NCI-H2227 (cell line): Measurements from ENCODE around the gene SMC4.
"Not testable (repeated sequence)": the region's sequence is repeated elsewhere in the genome, so short reads cannot be mapped to it uniquely, and the experiment has no call there.

Source experiments
- DNase-seq: peaks from one replicate; lab custom pipeline; 2025; ENCODE audit not compliant: unreplicated experiment; lab: John Stamatoyannopoulos, UW

Gene SMC4

DNA sequence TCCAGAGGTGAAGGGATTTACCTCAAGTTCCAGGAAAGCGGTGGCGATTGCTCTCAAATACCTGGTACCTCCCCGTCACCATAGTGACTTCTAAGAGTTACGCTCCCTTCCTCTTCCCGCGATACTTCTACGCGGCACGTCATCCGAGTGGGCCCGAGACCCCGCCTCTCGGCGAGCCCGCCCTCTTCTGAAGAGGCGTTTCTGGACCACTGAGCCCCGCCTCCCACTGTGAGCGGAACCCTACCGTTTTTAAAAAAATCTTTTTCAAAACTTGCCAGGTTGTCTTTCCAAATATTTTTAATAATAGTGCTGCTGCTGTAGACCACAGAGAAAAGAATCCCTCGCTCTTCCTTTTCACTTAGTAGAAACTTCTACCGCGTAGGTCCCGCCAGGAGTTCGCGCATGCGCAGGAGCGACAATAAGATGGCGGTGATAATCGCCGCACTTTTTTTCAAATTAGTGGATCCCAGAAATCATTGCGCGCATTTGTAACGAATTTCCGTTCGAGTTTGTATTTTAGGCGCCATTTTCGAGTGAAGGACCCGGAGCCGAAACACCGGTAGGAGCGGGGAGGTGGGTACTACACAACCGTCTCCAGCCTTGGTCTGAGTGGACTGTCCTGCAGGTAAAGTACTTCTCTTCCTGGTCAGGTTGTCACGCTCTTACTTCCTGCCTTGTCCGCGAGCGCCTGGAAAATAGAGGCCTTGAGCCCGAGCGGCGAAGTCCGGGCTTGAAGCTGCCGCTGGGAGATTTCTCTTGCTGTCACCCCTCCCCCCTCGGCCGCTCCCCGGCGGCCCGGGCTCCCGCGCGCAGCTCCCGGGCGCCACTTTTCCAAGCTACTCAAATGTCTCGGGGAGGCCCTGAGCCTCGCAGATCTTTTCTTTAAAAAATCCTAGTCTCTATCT, at the start of gene SMC4, which contains the start of gene IFT80:
Gene SMC4 (plus strand): TSS at position 526 of the 905 bp plus-strand sequence. CDS start 1,177 bp downstream, outside the sequence.
Gene IFT80 (minus strand): TSS at position 101 of the 905 bp plus-strand sequence. CDS start 14,625 bp downstream, outside the sequence.
- DNase-seq, result peak; percentile 94

DNA sequence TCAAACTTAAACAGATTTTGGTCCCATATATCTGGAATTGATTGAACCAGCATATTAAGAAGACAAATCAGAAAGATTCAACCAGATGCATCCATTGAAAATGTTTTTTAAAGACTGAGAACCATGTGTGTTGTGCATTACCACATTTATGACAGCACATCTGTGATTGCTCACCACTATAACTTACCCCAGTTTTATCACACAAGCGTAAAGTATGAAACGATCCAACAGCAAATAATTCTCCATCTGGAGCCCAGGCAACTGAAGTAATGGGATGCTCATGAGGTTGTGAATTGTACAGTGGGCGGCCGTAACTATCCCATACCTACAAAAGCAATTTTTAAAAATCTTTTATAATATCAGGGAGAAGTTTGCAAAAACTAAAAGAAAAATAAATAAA, 43.6 kb upstream of the SMC4 start:
- no peak for DNase-seq

DNA sequence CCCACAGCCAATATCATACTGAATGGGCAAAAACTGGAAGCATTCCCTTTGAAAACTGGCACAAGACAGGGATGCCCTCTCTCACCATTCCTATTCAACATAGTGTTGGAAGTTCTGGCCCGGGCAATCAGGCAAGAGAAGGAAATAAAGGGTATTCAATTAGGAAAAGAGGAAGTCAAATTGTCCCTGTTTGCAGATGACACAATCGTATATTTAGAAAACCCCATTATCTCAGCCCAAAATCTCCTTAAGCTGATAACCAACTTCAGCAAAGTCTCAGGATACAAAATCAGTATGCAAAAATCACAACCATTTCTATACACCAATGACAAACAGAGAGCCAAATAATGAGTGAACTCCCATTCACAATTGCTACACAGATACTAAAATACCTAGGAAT, 36.6 kb upstream of the SMC4 start:
- DNase-seq, result not testable (repeated sequence)

DNA sequence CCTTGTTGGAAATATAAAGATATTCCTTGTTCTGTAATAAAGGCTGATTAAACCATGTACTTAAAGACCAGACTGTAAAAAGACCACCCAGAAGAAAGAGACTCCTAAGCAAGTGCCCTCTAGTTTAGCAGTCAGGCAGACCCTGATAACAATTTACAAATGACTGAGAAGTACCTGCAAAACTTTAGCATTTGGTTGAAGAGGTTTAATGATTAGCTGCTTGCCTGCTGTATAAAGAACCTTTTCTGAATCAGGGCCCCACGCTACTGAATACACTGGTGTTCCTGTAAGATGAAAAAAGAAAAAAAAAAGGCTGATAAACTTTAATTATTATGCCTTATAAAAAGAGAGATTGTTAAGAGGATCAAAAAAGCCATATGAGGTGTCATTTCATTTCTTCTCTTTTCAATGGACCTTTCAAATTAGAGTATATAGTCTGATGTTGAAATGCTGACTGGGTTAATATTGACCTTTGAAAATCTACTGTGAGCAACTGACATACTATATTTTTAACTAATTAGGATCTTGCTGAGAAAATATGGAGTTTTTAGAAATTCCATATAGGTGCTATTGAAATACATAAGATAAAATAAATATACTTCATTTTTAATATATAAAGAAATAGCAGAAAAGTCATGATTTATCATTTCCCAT, 33.5 kb upstream of the SMC4 start:
- no peak for DNase-seq

DNA sequence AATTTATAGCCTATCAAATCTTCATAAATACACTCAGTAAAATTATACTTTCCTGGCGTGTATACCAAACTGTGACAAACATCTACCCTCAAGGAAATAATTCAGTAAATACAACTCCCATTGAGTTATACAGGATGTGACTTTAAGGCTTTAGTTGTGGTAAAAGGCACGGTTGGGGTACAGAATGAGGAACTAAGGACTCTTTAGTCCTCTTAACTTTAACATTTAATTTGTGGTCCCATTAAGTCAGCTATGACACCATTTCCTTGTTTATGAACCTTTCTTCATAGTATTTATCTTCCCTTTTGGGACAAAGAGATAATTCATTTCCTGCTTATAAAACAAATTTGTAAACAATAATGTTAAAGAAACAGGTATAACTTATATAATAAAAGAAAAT, 30.6 kb upstream of the SMC4 start:
- DNase-seq, result no peak

DNA sequence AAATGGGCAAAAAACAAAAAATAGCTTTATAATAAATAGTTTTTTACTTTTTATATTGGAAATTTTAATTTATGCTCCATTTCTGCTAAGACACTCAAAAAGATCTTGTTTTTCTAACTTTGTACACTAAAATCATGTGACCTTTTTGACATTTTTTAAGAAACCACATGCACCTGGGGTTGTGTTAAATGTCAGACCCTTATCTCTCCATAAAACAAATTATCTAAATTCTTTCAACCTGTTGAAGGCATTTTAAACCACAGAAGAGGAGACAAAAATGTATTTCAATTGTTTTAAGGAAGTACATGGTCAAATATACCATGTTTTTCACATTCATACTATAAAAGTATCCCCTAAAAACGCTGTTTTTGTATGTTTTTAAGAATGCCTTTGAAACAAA, 29.7 kb upstream of the SMC4 start:
- DNase-seq, result no peak

DNA sequence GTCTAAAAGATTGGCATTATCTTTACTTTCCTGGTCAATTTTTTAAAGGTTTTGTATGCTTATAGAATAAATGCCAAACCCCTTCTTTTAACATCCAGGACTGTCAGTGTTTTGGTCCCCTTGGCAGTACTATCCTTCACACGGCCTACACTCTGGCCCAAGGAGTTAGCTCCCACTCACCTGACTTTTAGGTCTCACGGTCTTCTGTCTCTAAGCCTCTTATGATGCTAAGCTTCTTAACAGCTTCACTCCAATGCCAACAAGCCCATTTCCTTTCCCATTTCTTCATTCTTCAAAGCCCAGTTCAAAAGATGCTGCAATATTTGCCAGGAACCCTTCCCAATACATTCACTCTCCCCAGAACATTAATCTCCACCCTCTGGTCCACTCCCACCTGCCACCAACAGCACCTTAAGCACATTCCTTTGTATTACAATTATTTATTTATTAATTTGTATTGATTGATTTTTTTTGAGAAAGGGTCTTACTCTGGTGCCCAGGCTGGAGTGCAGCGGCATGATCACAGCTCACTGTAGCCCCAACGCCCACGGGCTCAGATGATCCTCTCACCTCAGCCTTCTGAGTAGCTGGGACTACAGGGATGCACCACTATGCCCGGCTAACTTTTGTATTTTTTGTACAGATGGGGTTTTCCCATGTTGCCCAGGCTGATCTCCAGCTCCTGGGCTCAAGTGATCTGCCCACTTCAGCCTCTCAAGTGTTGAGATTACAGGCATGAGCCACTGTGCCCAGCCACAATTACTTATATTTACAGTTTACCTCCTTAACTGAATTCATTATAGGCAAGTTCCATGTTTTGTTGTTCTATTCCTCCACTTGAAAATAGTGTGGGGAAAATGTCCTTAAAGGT, 28.2 kb upstream of the SMC4 start:
- DNase-seq, result no peak

DNA sequence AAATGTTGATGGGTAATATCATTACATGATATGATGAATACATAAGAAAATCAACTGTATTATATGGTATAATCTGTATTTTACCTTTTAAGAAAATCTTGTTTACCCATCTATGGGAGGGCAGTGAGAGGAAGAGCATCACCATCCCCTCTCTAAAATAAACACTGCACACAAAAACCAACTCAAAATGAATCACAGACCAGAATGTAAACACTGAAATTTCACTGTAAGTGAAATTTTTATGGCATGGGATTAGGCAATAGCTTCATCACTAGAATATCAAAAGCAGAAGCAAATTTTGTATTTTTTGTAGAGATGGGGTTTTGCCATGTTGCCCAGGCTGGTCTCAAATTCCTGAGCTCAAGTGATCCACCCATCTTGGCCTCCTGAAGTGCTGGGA, 26.7 kb upstream of the SMC4 start:
- no peak for DNase-seq

DNA sequence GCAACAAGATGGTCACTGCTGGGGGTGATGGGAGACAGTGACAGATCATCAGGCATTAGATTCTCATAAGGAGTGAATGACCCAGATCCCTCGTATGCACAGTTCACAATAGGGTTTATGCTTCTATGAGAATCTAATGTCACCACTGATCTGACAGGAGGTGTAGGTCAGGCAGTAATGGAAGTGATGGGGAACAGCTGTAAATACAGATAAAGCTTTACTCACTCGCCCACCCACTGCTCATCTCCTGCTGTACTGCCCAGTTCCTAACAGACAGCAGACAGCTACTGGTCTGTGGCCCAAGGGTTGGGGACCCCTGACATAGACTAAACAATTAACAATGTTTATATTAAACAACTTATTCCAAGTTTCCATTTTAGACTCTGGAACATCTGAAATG, 25.8 kb upstream of the SMC4 start:
- no peak for DNase-seq

DNA sequence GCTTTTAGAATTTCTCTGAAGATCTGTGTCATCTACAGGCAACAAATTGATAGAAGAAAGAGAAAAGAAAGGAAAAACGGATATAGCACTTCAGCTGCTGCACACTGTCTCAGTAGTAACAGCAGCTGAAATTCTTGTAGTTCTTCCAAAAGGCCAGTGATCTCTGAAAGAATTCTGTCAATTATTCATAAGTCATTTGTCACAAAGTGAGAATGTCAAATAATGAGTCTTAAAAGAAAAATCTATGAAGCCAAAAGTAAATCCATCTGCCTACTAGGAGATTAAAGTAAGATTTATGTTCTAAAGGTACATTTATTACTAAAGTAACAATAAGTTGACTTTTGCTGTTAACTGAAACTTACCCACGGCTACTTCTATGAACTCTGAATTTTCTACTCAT, 25.0 kb upstream of the SMC4 start:
- no peak for DNase-seq

DNA sequence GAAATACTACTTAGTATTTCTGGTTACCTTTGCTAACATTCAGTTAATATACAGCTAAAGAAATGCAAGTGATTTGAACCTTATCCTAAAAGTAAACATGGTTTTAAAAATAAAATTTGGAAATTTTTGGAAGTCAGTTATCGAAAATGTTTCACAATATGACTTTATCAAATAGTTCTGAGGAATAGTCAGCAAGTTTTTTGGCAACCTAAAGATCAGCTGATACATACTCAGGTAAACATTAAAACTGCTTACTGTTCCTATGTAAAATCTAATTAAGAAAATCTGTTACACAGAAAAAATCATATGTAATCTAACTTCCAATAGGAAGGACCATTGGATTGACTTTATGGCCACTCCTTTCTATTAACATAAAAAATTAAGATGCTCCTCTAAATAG, 24.5 kb upstream of the SMC4 start:
- no peak for DNase-seq

DNA sequence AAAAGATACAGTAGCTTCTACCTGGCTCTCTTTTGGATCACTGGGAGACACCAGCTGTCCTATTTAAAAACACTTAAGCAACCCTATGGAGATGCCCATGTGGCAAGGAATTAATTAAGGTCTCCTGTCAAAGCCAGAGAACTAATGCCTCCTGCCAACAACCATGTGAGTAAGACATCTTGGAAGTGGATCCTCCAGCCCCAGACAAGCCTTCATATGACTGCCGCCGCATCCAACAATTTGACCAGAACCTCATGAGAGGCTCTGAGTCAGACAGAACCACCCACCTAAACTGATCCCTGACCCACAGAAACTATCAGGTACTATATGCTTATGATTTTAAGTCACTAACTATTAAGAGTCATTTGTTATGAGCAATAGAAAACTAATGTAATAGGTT, 22.8 kb upstream of the SMC4 start:
- no peak for DNase-seq

DNA sequence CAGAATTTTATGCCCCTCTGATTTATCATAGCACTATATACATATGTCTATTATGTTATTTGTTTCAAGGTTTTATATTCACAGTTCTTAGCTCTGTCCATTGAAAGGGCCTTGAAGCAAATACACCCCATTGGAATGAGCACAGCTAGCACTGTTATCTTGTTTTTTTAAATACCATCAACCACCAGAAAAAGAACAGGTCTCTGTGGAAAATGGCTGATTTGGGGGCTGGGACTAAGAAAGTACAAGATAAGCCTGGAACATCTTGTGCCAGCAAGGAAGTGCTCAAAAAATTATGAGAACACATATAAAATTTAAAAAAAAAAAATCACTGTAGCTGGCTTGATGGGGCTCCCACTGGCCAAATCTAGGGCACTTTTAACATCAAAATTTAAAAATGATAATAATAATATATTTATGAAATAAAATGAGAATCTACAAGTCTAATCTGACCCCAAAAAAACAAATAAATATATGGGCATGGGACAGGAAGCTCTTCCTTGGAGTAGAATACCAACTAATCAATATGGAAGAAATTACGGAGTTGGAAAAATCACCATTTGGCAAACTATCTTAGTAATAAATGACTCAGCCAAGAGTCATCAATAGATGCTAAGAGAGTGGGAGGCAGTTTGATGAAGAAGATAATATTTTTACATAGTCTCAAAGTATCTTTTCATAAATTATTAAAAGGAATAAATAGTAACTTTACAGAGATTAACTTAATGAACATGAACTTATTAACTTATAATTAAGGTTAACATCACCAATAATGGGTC, 20.9 kb upstream of the SMC4 start:
- no peak for DNase-seq

DNA sequence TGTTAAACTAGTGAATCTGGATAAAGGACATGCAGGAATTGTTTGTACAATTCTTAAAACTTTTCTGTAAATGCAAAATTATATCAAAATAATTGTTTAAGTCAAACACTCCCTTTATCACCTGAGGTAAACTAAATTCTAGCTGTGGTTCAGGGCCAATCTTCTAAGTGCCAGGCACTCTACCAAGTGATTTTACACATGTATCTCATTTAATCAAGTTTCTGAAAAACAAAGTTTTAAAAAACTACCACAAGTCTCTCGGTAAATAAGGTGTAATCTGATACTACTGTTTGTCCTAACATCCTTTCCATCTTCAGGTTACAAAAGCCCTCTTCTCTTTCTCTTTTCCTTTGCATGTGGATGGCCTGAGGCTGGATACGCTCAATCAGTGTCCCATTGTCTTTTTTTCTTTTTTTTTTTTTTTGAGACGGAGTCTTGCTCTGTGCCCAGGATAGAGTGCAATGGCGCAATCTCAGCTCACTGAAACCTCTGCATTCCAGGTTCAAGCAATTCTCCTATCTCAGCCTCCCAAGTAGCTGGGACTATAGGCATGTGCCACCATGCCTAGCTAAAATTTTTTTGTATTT, 19.7 kb upstream of the SMC4 start:
- DNase-seq, result no peak

DNA sequence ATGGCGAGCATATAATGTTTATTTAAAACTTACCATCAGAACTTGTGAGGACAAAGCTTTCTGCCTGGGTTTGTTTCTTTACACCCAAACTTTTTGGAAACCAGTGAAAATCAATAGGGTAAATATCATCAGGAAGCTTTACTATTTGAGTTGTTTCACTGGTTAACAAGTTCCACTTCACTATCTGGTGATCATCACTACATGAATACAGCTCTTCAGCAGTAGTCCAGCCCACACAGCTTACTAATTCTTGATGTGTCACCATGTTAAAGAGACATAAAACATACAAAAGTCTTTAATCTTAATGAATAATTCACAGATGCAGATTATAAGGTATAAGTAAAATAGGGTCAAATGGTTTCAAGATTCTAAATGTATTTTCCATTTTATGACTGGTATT, 18.0 kb upstream of the SMC4 start:
- no peak for DNase-seq

DNA sequence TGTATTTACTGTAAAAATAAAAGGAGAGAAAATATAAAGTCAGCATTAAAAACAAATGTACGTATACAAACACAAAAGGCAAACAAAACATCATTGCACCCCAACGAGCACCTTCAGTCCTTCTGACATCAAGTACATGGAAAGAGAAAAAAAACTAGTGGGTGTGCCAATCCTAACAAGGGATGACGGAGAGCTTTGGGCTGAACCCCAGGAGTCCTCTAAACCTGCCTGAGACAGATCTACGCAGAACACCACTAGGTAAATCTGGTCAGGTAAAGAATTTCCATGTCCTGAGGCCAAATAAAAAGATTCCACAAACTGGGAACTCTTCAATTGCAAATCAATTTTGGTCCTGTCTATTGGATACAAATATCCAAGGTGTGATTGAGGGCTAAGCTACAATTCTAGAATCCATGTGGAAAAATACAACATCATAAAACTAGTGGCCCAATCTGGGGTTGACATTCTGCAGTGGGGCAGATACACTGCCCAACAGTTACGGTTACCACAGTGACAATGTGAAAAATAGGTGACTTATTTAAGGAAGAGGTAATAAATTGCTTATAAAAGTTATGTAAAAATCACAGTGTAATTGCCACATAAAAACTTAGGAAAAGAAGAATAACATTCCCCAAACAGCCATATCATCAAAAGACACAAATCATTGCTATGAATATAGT, 14.7 kb upstream of the SMC4 start:
- no peak for DNase-seq

DNA sequence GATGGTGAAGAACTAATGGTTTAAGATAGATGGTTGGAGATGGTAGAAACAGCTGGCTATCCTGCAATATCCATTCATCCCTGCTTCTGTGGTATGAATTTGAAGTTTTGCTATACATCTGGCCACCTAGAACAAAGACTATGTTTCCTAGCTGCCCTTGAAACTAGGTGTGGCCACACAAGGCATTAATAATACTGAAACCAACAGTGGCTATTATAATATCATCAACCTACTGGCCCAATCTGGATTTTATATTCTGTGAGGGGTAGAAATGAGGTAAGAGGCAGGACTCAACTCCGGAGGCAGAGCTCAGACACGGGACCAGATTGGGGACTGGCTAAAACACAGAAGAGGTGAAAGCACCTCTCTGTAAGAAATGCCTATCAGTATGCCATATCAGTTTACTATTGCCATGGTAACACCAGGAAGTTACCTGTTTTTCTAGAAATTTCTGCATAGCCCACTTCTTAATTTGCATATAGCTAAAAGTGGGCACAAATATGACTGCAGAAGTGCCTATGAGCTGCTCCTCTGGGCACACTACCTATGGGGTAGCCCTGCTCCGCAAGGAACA, 8.8 kb upstream of the SMC4 start:
- no peak for DNase-seq

DNA sequence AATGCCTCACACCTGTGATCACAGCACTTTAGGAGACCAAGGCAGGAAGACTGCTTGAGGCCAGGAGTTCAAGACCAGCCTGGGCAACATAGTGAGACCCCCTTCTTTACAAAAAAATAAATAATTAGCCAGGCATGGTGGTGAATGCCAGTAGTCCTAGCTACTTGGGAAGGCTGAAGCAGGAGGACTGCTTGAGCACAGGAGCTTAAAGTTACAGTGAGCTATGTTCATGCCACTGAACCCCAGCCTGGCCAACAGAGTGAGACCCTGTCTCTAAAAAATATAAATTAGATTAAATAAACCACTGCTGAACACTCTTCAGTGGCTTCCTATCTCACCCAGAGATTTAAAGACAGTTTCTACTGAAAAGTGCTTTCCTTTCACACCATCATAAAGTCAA, 6.7 kb upstream of the SMC4 start:
- DNase-seq, result no peak

DNA sequence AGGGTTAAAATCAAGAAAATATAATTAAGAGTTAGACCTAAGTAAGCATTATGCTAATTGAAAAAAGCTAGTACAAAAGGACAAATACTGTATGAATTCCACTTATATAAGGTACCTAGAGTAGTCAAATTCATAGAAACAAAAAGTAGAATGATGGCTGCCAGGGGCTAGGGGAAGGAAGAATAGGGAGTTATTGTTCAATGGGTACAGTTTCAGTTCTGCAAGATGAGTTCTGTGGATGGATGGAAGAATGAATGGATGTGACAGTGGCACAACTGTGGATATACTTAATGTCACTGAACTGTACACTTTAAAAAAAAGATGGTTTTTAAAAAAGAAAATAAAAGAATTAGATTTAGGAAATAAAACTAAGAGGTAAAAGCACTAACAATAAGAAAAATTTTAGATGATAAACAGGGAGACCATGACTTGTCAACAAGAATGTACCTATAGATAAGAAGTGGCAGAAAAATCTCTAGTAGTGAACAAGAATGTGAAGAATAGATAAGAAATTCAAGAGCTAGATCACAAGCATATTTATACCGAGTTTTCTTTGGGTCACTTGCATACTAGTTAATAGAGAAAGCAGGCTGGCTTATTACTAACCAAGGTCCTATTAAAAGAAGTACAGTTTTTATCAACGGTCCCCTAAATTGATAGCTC, 6.0 kb upstream of the SMC4 start:
- no peak for DNase-seq
